ENCODE measurements around the gene MACROD2.

Gene MACROD2

DNA sequence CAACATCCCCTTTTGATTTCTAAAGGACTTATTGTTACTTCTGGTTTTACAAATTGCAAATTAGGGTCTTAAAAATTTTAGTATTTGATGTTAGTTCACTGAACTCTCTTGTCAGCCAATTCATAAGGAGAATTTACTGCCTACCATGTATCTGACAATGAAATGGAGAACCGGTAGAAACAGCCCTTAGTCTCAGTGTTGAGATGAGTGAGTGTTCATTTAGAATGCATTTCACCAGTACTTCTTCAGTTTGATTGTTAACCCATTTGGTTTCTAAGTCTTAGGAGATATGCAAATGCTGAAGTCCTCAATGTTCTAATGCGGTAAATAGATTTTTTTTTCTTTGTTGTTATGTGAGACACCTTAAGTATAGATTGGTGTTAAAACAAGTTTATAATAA, 958.4 kb downstream of the MACROD2 start:
- no peak overlapping the region for H3K4me3 ChIP-seq (ENCODE audit: low read length in 2 of 2)
- H3K27me3 ChIP-seq (ENCODE audit: control insufficient read depth in 1 of 2, insufficient read depth in 2 of 2, low read length in 2 of 2), result no peaks in the 10 kb centered on the region
- H3K27ac ChIP-seq (ENCODE audit: low read length), result no peak overlapping the region
- H3K9me3 ChIP-seq (ENCODE audit: control insufficient read depth in 2 of 2, low read length in 2 of 2), result no peaks in the 10 kb centered on the region
- H3K36me3 ChIP-seq (ENCODE audit: control insufficient read depth in 2 of 2, insufficient read depth in 2 of 2, low read length in 2 of 2), result no peaks in the 10 kb centered on the region
- no peaks in the 10 kb centered on the region for H3K4me1 ChIP-seq (ENCODE audit: control insufficient read depth, insufficient read depth, low read length)
- H3K9ac ChIP-seq (ENCODE audit: low read length in 2 of 2), result no peak overlapping the region

DNA sequence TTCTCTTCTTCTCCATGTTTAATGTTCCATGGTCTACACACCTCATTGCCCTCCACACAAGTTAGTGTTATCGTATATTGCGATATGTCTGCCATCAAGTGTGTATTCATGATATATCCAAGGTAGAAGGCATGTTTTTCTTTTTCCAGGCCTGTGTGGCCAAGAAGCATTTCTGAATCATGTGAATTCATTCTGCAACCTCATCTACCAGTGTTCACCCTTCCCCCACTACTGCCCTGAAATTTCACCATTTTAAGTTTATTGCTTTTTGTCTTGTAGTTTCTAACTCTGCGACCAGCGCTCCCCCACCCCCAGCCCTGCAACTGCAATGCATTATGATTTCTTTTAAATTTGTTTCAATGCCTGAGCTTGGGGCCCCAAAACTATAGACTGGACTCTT, 960.1 kb downstream of the MACROD2 start:
- no peaks in the 10 kb centered on the region for H3K9me3 ChIP-seq (ENCODE audit: control insufficient read depth in 2 of 2, low read length in 2 of 2)
- H3K27me3 ChIP-seq (ENCODE audit: control insufficient read depth in 1 of 2, insufficient read depth in 2 of 2, low read length in 2 of 2), result no peaks in the 10 kb centered on the region
- H3K36me3 ChIP-seq (ENCODE audit: control insufficient read depth in 2 of 2, insufficient read depth in 2 of 2, low read length in 2 of 2), result no peaks in the 10 kb centered on the region
- no peak overlapping the region for H3K4me3 ChIP-seq (ENCODE audit: low read length in 2 of 2)
- H3K4me1 ChIP-seq (ENCODE audit: control insufficient read depth, insufficient read depth, low read length), result no peaks in the 10 kb centered on the region
- no peak overlapping the region for H3K27ac ChIP-seq (ENCODE audit: low read length)
- no peak overlapping the region for H3K9ac ChIP-seq (ENCODE audit: low read length in 2 of 2)

DNA sequence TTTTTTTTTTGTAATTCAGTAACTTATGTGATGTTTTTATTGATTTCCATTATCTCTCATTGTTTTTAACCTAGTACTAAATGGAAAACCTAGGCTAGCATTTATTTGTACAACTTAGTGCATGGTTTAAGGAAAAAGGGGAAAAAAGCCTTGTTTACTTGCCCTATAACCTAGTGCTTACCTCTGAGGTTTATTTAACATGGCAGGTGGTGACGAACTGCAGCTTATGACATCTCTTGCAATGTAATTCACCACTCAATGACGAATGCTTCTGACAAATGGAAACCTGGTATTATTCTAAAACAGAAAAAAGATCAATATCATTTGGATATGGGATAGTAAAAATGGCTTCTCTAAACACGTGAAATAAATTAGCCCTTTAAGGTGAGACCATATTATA, 960.7 kb downstream of the MACROD2 start:
- Histone ChIP-seq H3K4me3 (ENCODE audit: low read length in 2 of 2) (no peak overlapping the region), H3K27ac (ENCODE audit: low read length) (no peak overlapping the region), H3K36me3 (ENCODE audit: control insufficient read depth in 2 of 2, insufficient read depth in 2 of 2, low read length in 2 of 2) (no peaks in the 10 kb centered on the region), H3K4me1 (ENCODE audit: control insufficient read depth, insufficient read depth, low read length) (no peaks in the 10 kb centered on the region), H3K9ac (ENCODE audit: low read length in 2 of 2) (no peak overlapping the region), H3K9me3 (ENCODE audit: control insufficient read depth in 2 of 2, low read length in 2 of 2) (no peaks in the 10 kb centered on the region), H3K27me3 (ENCODE audit: control insufficient read depth in 1 of 2, insufficient read depth in 2 of 2, low read length in 2 of 2) (no peaks in the 10 kb centered on the region)

DNA sequence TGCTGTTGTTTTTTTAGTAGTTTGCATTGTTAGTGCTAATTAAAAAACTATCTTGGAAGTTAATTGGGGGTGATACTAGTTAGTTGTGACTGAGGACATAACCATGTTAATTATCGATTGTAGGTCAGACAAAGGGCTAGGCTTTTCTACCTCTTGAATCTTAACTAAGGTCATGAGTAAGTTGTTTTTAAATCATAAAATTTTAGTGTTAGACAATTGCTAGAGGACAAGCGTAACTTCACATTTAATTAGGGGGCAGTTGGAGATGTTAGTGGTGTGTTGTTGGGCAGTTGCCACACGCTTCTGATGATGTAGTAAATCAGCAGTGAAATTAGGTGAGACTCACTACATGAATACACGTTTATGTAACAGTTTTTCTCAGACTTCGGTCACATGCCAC, 961.2 kb downstream of the MACROD2 start:
- no peak overlapping the region for H3K27ac ChIP-seq (ENCODE audit: low read length)
- H3K9ac ChIP-seq (ENCODE audit: low read length in 2 of 2), result no peak overlapping the region
- no peaks in the 10 kb centered on the region for H3K36me3 ChIP-seq (ENCODE audit: control insufficient read depth in 2 of 2, insufficient read depth in 2 of 2, low read length in 2 of 2)
- H3K4me3 ChIP-seq (ENCODE audit: low read length in 2 of 2), result no peak overlapping the region
- H3K4me1 ChIP-seq (ENCODE audit: control insufficient read depth, insufficient read depth, low read length), result no peaks in the 10 kb centered on the region
- H3K9me3 ChIP-seq (ENCODE audit: control insufficient read depth in 2 of 2, low read length in 2 of 2), result no peaks in the 10 kb centered on the region
- H3K27me3 ChIP-seq (ENCODE audit: control insufficient read depth in 1 of 2, insufficient read depth in 2 of 2, low read length in 2 of 2), result no peaks in the 10 kb centered on the region

DNA sequence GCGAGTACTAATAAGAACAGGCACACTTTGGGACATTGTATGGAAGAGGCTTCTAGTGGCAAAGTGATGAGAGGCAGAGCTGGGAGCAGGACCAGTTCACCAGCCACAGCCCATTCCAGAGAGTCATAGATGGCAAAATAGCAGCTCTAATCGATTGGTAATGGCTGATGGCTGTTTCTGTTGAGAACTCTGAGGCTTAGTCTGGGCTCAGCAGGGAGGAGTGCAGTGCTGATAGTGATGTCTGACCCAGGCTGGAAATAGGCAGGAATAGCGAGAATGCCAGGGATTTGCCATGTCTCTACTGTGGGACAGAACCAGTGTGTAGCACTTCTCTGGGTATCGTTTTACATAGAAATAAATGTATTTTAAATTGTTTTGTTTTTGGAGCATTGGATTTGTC, 962.1 kb downstream of the MACROD2 start:
- no peak overlapping the region for H3K9ac ChIP-seq (ENCODE audit: low read length in 2 of 2)
- no peaks in the 10 kb centered on the region for H3K36me3 ChIP-seq (ENCODE audit: control insufficient read depth in 2 of 2, insufficient read depth in 2 of 2, low read length in 2 of 2)
- H3K9me3 ChIP-seq (ENCODE audit: control insufficient read depth in 2 of 2, low read length in 2 of 2), result no peaks in the 10 kb centered on the region
- no peak overlapping the region for H3K4me3 ChIP-seq (ENCODE audit: low read length in 2 of 2)
- no peaks in the 10 kb centered on the region for H3K4me1 ChIP-seq (ENCODE audit: control insufficient read depth, insufficient read depth, low read length)
- H3K27ac ChIP-seq (ENCODE audit: low read length), result no peak overlapping the region
- H3K27me3 ChIP-seq (ENCODE audit: control insufficient read depth in 1 of 2, insufficient read depth in 2 of 2, low read length in 2 of 2), result no peaks in the 10 kb centered on the region

DNA sequence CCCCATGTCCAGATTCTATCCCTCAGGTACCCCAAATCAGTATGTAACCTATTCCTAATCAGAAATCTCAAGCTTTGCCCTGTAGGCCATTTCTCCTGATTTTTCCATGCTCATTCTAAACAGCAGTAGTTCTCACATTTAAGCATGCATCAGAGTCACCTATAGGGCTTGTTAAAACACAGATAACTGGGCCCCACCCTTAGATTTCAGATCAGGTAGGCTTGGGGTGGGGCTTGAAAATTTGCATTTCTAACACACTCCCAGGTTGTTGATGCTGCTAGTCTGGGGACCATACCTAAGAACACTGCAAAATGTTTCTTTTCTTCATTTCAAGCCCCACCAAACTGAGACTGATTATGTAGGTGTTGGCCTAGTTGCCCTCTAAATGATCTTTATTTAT, 963.3 kb downstream of the MACROD2 start:
- Histone ChIP-seq H3K9me3 (ENCODE audit: control insufficient read depth in 2 of 2, low read length in 2 of 2) (no peaks in the 10 kb centered on the region), H3K27ac (ENCODE audit: low read length) (no peak overlapping the region), H3K4me3 (ENCODE audit: low read length in 2 of 2) (no peak overlapping the region), H3K27me3 (ENCODE audit: control insufficient read depth in 1 of 2, insufficient read depth in 2 of 2, low read length in 2 of 2) (no peaks in the 10 kb centered on the region), H3K36me3 (ENCODE audit: control insufficient read depth in 2 of 2, insufficient read depth in 2 of 2, low read length in 2 of 2) (no peaks in the 10 kb centered on the region), H3K9ac (ENCODE audit: low read length in 2 of 2) (no peak overlapping the region), H3K4me1 (ENCODE audit: control insufficient read depth, insufficient read depth, low read length) (no peaks in the 10 kb centered on the region)

- no peaks in the 10 kb centered on the region for H3K9me3 ChIP-seq (ENCODE audit: control insufficient read depth in 2 of 2, low read length in 2 of 2)
- H3K4me3 ChIP-seq (ENCODE audit: low read length in 2 of 2), result no peak overlapping the region
- no peaks in the 10 kb centered on the region for H3K27me3 ChIP-seq (ENCODE audit: control insufficient read depth in 1 of 2, insufficient read depth in 2 of 2, low read length in 2 of 2)
- H3K9ac ChIP-seq (ENCODE audit: low read length in 2 of 2), result no peak overlapping the region
- H3K27ac ChIP-seq (ENCODE audit: low read length), result no peak overlapping the region
- no peaks in the 10 kb centered on the region for H3K36me3 ChIP-seq (ENCODE audit: control insufficient read depth in 2 of 2, insufficient read depth in 2 of 2, low read length in 2 of 2)
- H3K4me1 ChIP-seq (ENCODE audit: control insufficient read depth, insufficient read depth, low read length), result no peaks in the 10 kb centered on the region
Measured at GRCh38 chr20:14959506-14960475, 964.5 kb downstream of the MACROD2 start.

DNA sequence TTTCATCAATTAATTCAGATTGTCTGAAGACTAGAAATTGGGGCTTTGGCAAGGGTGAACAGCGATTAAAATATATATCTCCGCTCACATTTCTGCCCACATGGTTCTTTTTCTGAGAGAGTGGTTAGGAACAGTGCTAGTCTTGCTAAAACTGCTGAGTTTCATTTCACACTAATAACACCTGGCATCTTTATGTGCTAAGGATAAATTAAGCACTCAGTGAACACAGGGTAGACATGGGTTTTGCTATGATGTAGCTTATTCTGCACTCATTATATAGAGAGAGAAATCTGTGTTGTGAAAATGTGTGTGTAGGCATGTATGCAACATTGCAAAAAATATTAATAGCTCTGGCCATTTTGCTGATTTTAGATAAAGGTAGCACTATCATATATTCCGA, 965.5 kb downstream of the MACROD2 start:
- no peaks in the 10 kb centered on the region for H3K9me3 ChIP-seq (ENCODE audit: control insufficient read depth in 2 of 2, low read length in 2 of 2)
- H3K4me1 ChIP-seq (ENCODE audit: control insufficient read depth, insufficient read depth, low read length), result no peaks in the 10 kb centered on the region
- H3K4me3 ChIP-seq (ENCODE audit: low read length in 2 of 2), result no peak overlapping the region
- H3K27ac ChIP-seq (ENCODE audit: low read length), result no peak overlapping the region
- no peaks in the 10 kb centered on the region for H3K36me3 ChIP-seq (ENCODE audit: control insufficient read depth in 2 of 2, insufficient read depth in 2 of 2, low read length in 2 of 2)
- H3K9ac ChIP-seq (ENCODE audit: low read length in 2 of 2), result no peak overlapping the region
- no peaks in the 10 kb centered on the region for H3K27me3 ChIP-seq (ENCODE audit: control insufficient read depth in 1 of 2, insufficient read depth in 2 of 2, low read length in 2 of 2)

- no peak overlapping the region for H3K9ac ChIP-seq (ENCODE audit: low read length in 2 of 2)
- no peak overlapping the region for H3K27ac ChIP-seq (ENCODE audit: low read length)
- no peaks in the 10 kb centered on the region for H3K9me3 ChIP-seq (ENCODE audit: control insufficient read depth in 2 of 2, low read length in 2 of 2)
- H3K4me3 ChIP-seq (ENCODE audit: low read length in 2 of 2), result no peak overlapping the region
- no peaks in the 10 kb centered on the region for H3K27me3 ChIP-seq (ENCODE audit: control insufficient read depth in 1 of 2, insufficient read depth in 2 of 2, low read length in 2 of 2)
- H3K36me3 ChIP-seq (ENCODE audit: control insufficient read depth in 2 of 2, insufficient read depth in 2 of 2, low read length in 2 of 2), result no peaks in the 10 kb centered on the region
- no peaks in the 10 kb centered on the region for H3K4me1 ChIP-seq (ENCODE audit: control insufficient read depth, insufficient read depth, low read length)
Measured at GRCh38 chr20:14963262-14963663, 967.9 kb downstream of the MACROD2 start.

- H3K4me1 ChIP-seq (ENCODE audit: control insufficient read depth, insufficient read depth, low read length), result no peaks in the 10 kb centered on the region
- no peaks in the 10 kb centered on the region for H3K36me3 ChIP-seq (ENCODE audit: control insufficient read depth in 2 of 2, insufficient read depth in 2 of 2, low read length in 2 of 2)
- no peaks in the 10 kb centered on the region for H3K9me3 ChIP-seq (ENCODE audit: control insufficient read depth in 2 of 2, low read length in 2 of 2)
- H3K9ac ChIP-seq (ENCODE audit: low read length in 2 of 2), result no peak overlapping the region
- H3K4me3 ChIP-seq (ENCODE audit: low read length in 2 of 2), result no peak overlapping the region
- no peaks in the 10 kb centered on the region for H3K27me3 ChIP-seq (ENCODE audit: control insufficient read depth in 1 of 2, insufficient read depth in 2 of 2, low read length in 2 of 2)
- no peak overlapping the region for H3K27ac ChIP-seq (ENCODE audit: low read length)
Measured at GRCh38 chr20:14966203-14966602, 970.9 kb downstream of the MACROD2 start.

DNA sequence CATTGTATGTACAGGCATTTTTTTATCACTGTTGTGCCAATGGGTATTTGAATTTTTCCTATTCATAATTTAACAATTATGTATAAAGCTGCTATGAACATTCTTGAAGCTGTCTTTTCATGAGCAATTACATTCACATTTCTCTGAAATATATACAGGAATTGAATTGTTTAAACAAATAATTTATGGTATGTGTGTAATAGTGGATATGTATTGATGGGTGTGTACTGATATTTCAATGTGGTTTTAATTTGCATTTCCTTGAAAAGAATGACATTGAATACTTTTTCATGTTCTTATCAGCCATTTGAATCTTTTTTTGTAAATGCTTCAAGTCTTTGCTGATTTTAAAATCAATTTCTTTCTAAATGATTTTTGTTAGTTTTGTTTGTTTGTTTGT, 971.5 kb downstream of the MACROD2 start:
- no peak overlapping the region for H3K9ac ChIP-seq (ENCODE audit: low read length in 2 of 2)
- H3K4me3 ChIP-seq (ENCODE audit: low read length in 2 of 2), result no peak overlapping the region
- H3K9me3 ChIP-seq (ENCODE audit: control insufficient read depth in 2 of 2, low read length in 2 of 2), result no peaks in the 10 kb centered on the region
- H3K4me1 ChIP-seq (ENCODE audit: control insufficient read depth, insufficient read depth, low read length), result no peaks in the 10 kb centered on the region
- H3K27me3 ChIP-seq (ENCODE audit: control insufficient read depth in 1 of 2, insufficient read depth in 2 of 2, low read length in 2 of 2), result no peaks in the 10 kb centered on the region
- no peak overlapping the region for H3K27ac ChIP-seq (ENCODE audit: low read length)
- H3K36me3 ChIP-seq (ENCODE audit: control insufficient read depth in 2 of 2, insufficient read depth in 2 of 2, low read length in 2 of 2), result no peaks in the 10 kb centered on the region
